GM12878 (cell line): ENCODE measurements around the gene REEP2. TPM values are rescaled to one million over a fixed set of nuclear protein-coding genes. Genes with fewer than 3 reads are reported as not detected.

Experiments used
- ATAC-seq: fragments of 200-7000 bp; cut with Tn5 transposase; 3 replicates; pipeline ENCODE4 v1.9.1; 2020; ENCODE audit warnings: mild to moderate bottlenecking, moderate library complexity
- BruUV-seq: library from RNA; stranded (reverse); fragments of 400-500 nt; replicated peaks from 2 replicates; lab custom pipeline; 2021; lab: Mats Ljungman, UMichigan
- CTCF ChIA-PET: fragments of 300-600 bp; sonication (Branson Sonifier 250); formaldehyde crosslinking; extraction: SDS; loops from one replicate; lab custom pipeline; 2021; ENCODE audit warnings: inconsistent platforms; lab: Yijun Ruan, JAX
- POLR2A ChIA-PET: fragments of 350-600 bp; formaldehyde crosslinking; extraction: SDS; loops from one replicate; lab custom pipeline; 2021; ENCODE audit warnings: inconsistent platforms; lab: Charles Lee
- RAD21 ChIA-PET: fragments of 300-600 bp; sonication (Branson Sonifier 250); formaldehyde crosslinking; loops from one replicate; lab custom pipeline; 2023; ENCODE audit warnings: antibody characterized with exemption; ENCODE audit not compliant: unreplicated experiment; lab: Charles Lee
- SMC1A ChIA-PET: fragments of 300-600 bp; sonication (Branson Sonifier 250); formaldehyde crosslinking; loops from one replicate; lab custom pipeline; 2023; ENCODE audit not compliant: unreplicated experiment, uncharacterized antibody; lab: Charles Lee
- DNase-seq: peaks from one replicate; pipeline ENCODE4 v3.0.0-alpha.2; 2011; ENCODE audit warnings: low read depth, low spot score
- FAIRE-seq: peaks from 3 replicates; lab custom pipeline; 2011; peaks lifted over from hg19 to GRCh38; lab: Jason Lieb, UNC
- H2AFZ ChIP-seq: 2 replicates; pipeline ENCODE4 v1.6.0; 2011; ENCODE audit warnings: low read depth, low read length, control low read depth; ENCODE audit not compliant: control insufficient read depth
- H3K27ac ChIP-seq: 2 replicates; pipeline ENCODE4 v1.5.1; 2011; ENCODE audit warnings: control low read depth; ENCODE audit not compliant: control insufficient read depth, insufficient read depth
- H3K27me3 ChIP-seq, 2 experiments: replicated peaks in 1 of 2; 2 replicates each; pipeline versions ENCODE4 v1.6.0 to v1.6.1; 2011; ENCODE audit warnings: low read length in 1 of 2; ENCODE audit not compliant: control insufficient read depth in 2 of 2, insufficient read depth in 2 of 2
- H3K36me3 ChIP-seq, 2 experiments: 2 replicates each; pipeline ENCODE4 v1.5.1; 2011; ENCODE audit warnings: low read length in 1 of 2; ENCODE audit not compliant: control insufficient read depth in 2 of 2, insufficient read depth in 2 of 2
- H3K4me1 ChIP-seq: 2 replicates; pipeline ENCODE4 v1.6.1; 2011; ENCODE audit warnings: mild to moderate bottlenecking, low read length, moderate library complexity, mixed read lengths; ENCODE audit not compliant: control insufficient read depth, insufficient read depth
- H3K4me2 ChIP-seq: 2 replicates; pipeline ENCODE4 v1.6.0; 2011; ENCODE audit warnings: control low read depth; ENCODE audit not compliant: control insufficient read depth, insufficient read depth
- H3K4me3 ChIP-seq: fragments of 200-600 bp; sonication (generic); 2 replicates; pipeline ENCODE4 v1.5.1; 2016
- H3K79me2 ChIP-seq: 2 replicates; pipeline ENCODE4 v1.6.0; 2011; ENCODE audit warnings: low read length; ENCODE audit not compliant: control insufficient read depth, insufficient read depth
- H3K9ac ChIP-seq: 2 replicates; pipeline ENCODE4 v1.8.0; 2011; ENCODE audit warnings: low read length, control low read depth, mixed read lengths; ENCODE audit not compliant: control insufficient read depth, insufficient read depth
- H3K9me3 ChIP-seq: replicated peaks from 3 replicates; pipeline ENCODE4 v1.5.1; 2011; ENCODE audit warnings: mild to moderate bottlenecking, low read length; ENCODE audit not compliant: control insufficient read depth, insufficient read depth
- H4K20me1 ChIP-seq: 2 replicates; pipeline ENCODE4 v1.6.0; 2011; ENCODE audit not compliant: control insufficient read depth, insufficient read depth
- CBX3 ChIP-seq: fragments of 200-600 bp; sonication (generic); IDR thresholded peaks from 2 replicates; pipeline ENCODE4 v1.6.1; 2016; ENCODE audit warnings: low read depth, borderline replicate concordance
- CEBPZ ChIP-seq: fragments of 150-350 bp; IDR thresholded peaks from 2 replicates; pipeline ENCODE4 v1.6.1; 2016; ENCODE audit warnings: low read depth, low read length
- ESRRA ChIP-seq: IDR thresholded peaks from 2 replicates; pipeline ENCODE4 v1.6.1; 2012; ENCODE audit warnings: mild to moderate bottlenecking, low read length, improper control_type of control experiment
- HDAC2 ChIP-seq: fragments of 200-600 bp; sonication (generic); IDR thresholded peaks from 2 replicates; pipeline ENCODE4 v1.6.1; 2017
- HDAC6 ChIP-seq: fragments of 200-600 bp; sonication (generic); IDR thresholded peaks from one replicate; pipeline ENCODE4 v1.8.0; 2017; ENCODE audit warnings: antibody characterized with exemption; ENCODE audit not compliant: unreplicated experiment
- MXI1 ChIP-seq: fragments of 150-350 bp; IDR thresholded peaks from 2 replicates; pipeline ENCODE4 v1.6.1; 2011; ENCODE audit warnings: low read depth, mild to moderate bottlenecking, inconsistent platforms, low read length, improper control_type of control experiment
- NFYB ChIP-seq: IDR thresholded peaks from 2 replicates; pipeline ENCODE4 v1.6.1; 2011; ENCODE audit warnings: low read depth, mild to moderate bottlenecking, low read length, improper control_type of control experiment, moderate library complexity; ENCODE audit not compliant: insufficient read depth
- PBX3 ChIP-seq: IDR thresholded peaks from 2 replicates; pipeline ENCODE4 v1.6.1; 2011; ENCODE audit warnings: mild to moderate bottlenecking, low read depth, low read length, moderate library complexity; ENCODE audit not compliant: insufficient replicate concordance
- PML ChIP-seq: IDR thresholded peaks from 2 replicates; pipeline ENCODE4 v1.6.1; 2012; ENCODE audit warnings: low read length, inconsistent platforms
- POLR2A ChIP-seq: IDR thresholded peaks from 2 replicates; pipeline ENCODE4 v1.6.1; 2011; ENCODE audit warnings: low read depth, mild to moderate bottlenecking, low read length
- POU2F2 ChIP-seq: IDR thresholded peaks from 3 replicates; pipeline ENCODE4 v1.6.1; 2011; ENCODE audit warnings: low read depth, mild to moderate bottlenecking, low read length, borderline replicate concordance
- RFX5 ChIP-seq: IDR thresholded peaks from 2 replicates; pipeline ENCODE4 v1.6.1; 2011; ENCODE audit warnings: low read depth, low read length, improper control_type of control experiment
- SIX5 ChIP-seq: IDR thresholded peaks from 2 replicates; pipeline ENCODE4 v1.6.1; 2011; ENCODE audit warnings: mild to moderate bottlenecking, low read depth, low read length, moderate library complexity; ENCODE audit not compliant: severe bottlenecking
- SRF ChIP-seq, 2 experiments: IDR thresholded peaks; 2 replicates each; pipeline ENCODE4 v1.6.1; 2011; ENCODE audit warnings: low read depth in 2 of 2, low read length in 2 of 2, mild to moderate bottlenecking in 1 of 2, moderate library complexity in 1 of 2
- SUPT20H ChIP-seq: IDR thresholded peaks from 2 replicates; pipeline ENCODE4 v1.6.1; 2011; ENCODE audit warnings: low read depth, mild to moderate bottlenecking, low read length, moderate library complexity, borderline replicate concordance; ENCODE audit not compliant: control insufficient read depth
- TBL1XR1 ChIP-seq: IDR thresholded peaks from 2 replicates; pipeline ENCODE4 v1.6.1; 2012; ENCODE audit warnings: low read depth, low read length, improper control_type of control experiment
- WGBS: methylation state at CpG from one replicate; pipeline ENCODE4 v1.1.6; 2016; ENCODE audit warnings: low lambda C conversion rate; ENCODE audit not compliant: insufficient replicate concordance, insufficient coverage; ENCODE audit errors: missing lambda C conversion rate; 5-methylcytosine and 5-hydroxymethylcytosine counted together
- in situ Hi-C: fragments of 300-500 bp; cut with MboI; formaldehyde crosslinking; loops from 9 replicates; pipeline ENCODE4 v1.14.3; 2018; ENCODE audit warnings: mixed read lengths
- intact Hi-C: fragments of 100-400 bp; cut with micrococcal nuclease; formaldehyde crosslinking; loops from one replicate; pipeline ENCODE4 v1.14.2; 2022; ENCODE audit not compliant: unreplicated experiment
- polyA plus RNA-seq, 11 experiments: library from polyadenylated mRNA; depleted of rRNA in 4 of 11; unstranded in 6 of 11; stranded (reverse) in 5 of 11; fragments of >200 nt; fragmentation: Nextera tagmentation in 4 of 11; fragmentation: Illumina TruSeq in 1 of 11; extraction: Ambion mirVana in 4 of 11; extraction: Trizol in 1 of 11; gene quantifications; 1 replicate in 1 of 11; 2 replicates in 10 of 11; pipeline versions ENCODE4 v1.2.1 to v1.2.3, GENCODE V29; 2011 to 2016; ENCODE audit warnings: inconsistent platforms in 2 of 11, missing spikeins in 2 of 11, low read depth in 1 of 11
- total RNA-seq, 4 experiments: library from RNA; depleted of rRNA in 3 of 4; stranded (reverse); fragments of >200 nt in 3 of 4; fragmentation: Illumina TruSeq in 1 of 4; extraction: Trizol in 1 of 4; gene quantifications; 2 replicates each; pipeline versions ENCODE4 v1.2.1 to v1.2.3, GENCODE V29; 2013 to 2021
- TF ChIP-seq, protein P1 (sequence below): IDR thresholded peaks from 2 replicates; pipeline ENCODE4 v1.6.1; 2011; ENCODE audit warnings: borderline replicate concordance, low read depth, mild to moderate bottlenecking, moderate library complexity, mixed read lengths, low read length; ENCODE audit not compliant: insufficient read depth; ENCODE audit errors: extremely low read length

Gene REEP2
- total and polyA plus RNA-seq, 10 of the 15 experiments (the other 5 are each of a cell fraction or from before 2014, with no cell fraction given), result 0.10 to 3.1 (median 2.0) TPM

GRCh38 chr5:138445547-138446271, 6.9 kb downstream of the REEP2 start (continued):
- TF ChIP-seq CEBPZ (no peak), HDAC6 (no peak)

- FAIRE-seq (no peak), ATAC-seq (no peak), DNase-seq (no peak)
- no TSS peak for BruUV-seq
- H4K20me1 ChIP-seq, result no peaks in the 10 kb centered on the region
- H3K9ac ChIP-seq, result no peak overlapping the region
- no peaks in the 10 kb centered on the region for H3K36me3 ChIP-seq
- ChIA-PET RAD21 (interaction anchor here (2.1 to 5.8 kb wide), 3 partner anchors 10 to 100 kb away, joined by 7 to 56 read pairs (median 8); no protein-coding TSS in a partner anchor), POLR2A (interaction anchor here (1.9 kb wide), 1 partner anchor 56 kb away, joined by 6 read pairs; no protein-coding TSS in a partner anchor), CTCF (interaction anchor here (0.5 to 7.0 kb wide), 12 partner anchors 12 to 269 kb away, joined by 3 to 123 read pairs (median 7); partner anchors contain the start of genes BRD8, EGR1, ETF1 and KIF20A), SMC1A (interaction anchor here (1.8 to 5.4 kb wide), 2 partner anchors 15 to 56 kb away, joined by 7 to 58 read pairs; no protein-coding TSS in a partner anchor)
- no peaks in the 10 kb centered on the region for H3K9me3 ChIP-seq
- H3K4me1 ChIP-seq, result peaks cover 4% of the 10 kb centered on the region; the same call in 1 of the 2 replicates
- in situ Hi-C loops (no loop called here), intact Hi-C loops (no loop called here)
- WGBS, result 40% methylated on average over 6 of the region's 6 CpGs
- no peak overlapping the region for H3K4me2 ChIP-seq
- no peaks in the 10 kb centered on the region for H3K27me3 ChIP-seq
- no peaks in the 10 kb centered on the region for H3K79me2 ChIP-seq
- no peak overlapping the region for H3K27ac ChIP-seq
- no peak overlapping the region for H2AFZ ChIP-seq
- no peak overlapping the region for H3K4me3 ChIP-seq
- no peak for TF ChIP-seq SRF (IDR thresholded peaks at IDR 0.05; ENCODE audit: low read depth in 2 of 2, low read length in 2 of 2)
- no peak for TF ChIP-seq PML
- no peak for TF ChIP-seq TBL1XR1
- TF ChIP-seq HDAC2, result no peak
- TF ChIP-seq PBX3, result no peak
- no peak for TF ChIP-seq RFX5
- no peak for TF ChIP-seq POLR2A
- TF ChIP-seq ESRRA, result no peak
- no peak for TF ChIP-seq CBX3
- TF ChIP-seq SUPT20H, result no peak
- TF ChIP-seq NFYB, result no peak
- TF ChIP-seq HDAC6, result no peak
- TF ChIP-seq, protein P1, sequence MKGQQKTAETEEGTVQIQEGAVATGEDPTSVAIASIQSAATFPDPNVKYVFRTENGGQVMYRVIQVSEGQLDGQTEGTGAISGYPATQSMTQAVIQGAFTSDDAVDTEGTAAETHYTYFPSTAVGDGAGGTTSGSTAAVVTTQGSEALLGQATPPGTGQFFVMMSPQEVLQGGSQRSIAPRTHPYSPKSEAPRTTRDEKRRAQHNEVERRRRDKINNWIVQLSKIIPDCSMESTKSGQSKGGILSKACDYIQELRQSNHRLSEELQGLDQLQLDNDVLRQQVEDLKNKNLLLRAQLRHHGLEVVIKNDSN, result no peak
- TF ChIP-seq SIX5, result no peak
- TF ChIP-seq POU2F2, result no peak
- no peak for TF ChIP-seq MXI1
Observed at GRCh38 chr5:138448070-138448469, 9.2 kb downstream of the REEP2 start.
